GM18861 (cell line): ENCODE data around the gene BAMBI.

Experiments used
- ATAC-seq: cut with Tn5 transposase; IDR thresholded peaks from one replicate; pipeline ENCODE4 v1.9.1; 2021; ENCODE audit not compliant: unreplicated experiment

BAMBI gene

DNA sequence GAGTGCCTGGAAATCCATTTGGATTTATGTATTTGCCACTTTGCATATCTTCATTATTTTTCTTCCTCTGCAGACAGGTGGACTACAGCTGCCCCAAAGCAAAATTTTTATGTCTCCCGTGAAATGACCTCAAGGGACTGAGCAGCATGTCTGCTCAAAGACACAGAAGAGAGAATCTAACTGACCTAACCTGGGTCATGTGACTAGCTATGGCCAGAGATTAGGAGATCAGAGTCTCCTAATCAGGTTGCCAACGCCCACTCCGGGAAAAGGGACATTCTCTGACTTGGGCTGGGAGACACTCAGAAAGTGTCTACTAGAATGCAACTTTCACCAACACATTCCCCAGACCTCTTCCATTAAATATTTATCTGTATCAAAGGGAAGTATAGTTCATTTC is 2.5 kb upstream of the BAMBI start:
- no peak for ATAC-seq

GRCh38 chr10:28676326-28676967 is 874 bp upstream of the BAMBI start:
- ATAC-seq = no peak

DNA sequence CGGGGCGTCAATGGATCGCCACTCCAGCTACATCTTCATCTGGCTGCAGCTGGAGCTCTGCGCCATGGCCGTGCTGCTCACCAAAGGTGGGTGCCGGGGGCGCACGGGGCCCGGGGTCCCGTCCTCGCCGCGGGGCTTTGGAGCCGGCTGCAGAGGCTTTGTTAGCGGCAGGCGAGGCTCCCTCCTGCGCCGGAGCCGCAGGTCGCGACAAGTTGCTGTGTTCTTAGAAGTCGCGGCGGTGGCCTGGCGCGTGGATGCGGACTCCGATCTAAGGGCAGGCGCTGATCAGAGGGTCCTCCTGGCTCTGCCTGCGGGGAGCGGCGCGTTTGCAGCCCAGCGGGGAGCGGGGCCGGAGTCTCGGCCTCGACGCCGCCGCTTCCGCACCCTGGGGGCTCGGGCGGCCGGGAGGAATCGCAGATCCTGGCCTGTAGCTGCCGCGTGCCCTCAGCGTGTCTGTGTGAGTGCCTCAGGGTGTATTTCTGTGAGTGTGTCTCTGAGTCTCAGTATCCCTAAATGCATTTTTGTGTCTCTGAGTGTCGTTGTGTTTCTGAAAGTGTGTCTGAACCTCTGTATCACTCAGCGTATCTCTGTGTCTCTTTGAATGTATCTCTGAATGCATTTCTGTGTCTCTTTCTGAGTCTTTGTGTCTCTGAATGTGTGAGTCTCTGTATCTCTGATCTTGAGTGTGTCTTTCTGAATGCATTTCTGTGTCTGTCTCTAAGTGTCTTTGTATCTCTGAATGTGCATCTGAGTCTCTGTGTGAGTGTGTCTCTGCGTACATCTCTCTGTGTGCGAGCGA is 766 bp downstream of the BAMBI start:
- ATAC-seq = no peak

DNA sequence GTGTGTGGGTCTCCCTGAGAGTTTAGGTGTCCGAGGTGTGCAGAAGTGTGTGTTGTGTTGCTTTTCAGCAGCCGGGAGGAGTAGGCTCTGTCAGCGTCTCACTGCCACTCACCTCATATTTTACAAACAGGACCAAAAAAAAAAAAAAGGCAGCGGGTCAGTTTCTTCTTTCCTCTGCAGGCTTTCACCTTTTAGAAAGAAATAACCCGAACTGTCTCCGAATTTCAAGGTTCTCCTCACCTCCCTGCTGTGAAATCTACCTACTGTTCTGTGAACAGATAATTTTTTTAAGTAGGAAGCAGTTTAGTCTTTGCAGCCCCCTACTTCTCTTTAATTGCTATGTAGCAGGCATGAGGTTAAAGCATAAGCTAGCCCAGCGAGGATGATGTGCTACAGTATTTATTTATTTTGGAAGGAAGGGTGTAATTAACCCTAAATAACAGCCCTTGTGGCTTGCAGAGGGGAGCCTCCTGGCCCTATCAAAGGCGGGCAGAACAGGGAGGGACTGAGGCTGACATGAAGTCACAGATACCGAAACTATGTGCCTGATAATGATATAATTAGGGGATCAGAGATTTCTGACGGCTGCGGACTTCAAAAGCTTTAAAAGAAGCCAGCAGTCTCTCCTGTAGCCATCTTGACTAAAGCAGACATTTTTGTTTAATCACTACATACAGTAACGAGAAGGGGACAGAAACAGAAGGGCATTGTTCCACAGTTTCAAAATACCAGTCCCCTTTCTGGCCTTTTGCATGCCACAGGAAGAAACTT is 1.6 kb downstream of the BAMBI start:
- no peak for ATAC-seq

DNA sequence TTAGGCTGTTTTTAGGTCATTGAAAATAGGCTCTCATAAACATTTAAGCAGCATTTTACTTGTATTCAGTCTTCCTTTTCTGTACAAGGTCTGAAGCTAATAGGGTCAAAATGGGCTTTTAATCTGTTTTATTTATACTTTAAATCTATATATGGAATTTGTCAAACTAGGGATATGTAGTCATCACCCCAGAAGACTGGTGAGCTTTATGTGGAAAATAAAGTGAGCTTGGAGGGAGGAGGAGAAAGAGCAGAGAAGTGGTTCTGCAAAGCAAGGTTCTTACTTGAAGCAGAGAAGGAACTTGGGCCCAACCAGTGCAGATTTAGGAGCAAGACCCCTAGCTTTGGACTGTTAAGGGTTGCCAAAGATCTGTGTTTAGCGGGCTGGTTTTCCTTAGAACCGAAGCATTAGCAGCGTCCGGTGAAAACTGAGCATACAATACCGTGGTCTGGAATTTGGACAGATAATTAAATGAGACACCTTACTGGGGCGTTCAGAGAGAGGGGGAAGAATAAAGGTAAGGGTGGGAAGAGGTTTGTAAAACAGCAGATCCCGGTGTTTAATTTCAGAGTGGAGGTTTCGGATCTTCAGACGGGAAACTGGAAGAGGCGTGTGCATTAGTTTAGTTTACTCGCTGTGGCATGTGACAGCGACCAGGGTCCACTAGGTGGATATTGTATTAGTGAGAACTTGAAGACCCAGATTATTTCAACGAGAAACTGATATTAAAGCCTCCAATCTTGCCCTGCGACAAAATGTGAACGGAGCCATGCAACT is 2.4 kb downstream of the BAMBI start:
- ATAC-seq = no peak

GRCh38 chr10:28680358-28680752 is 3.0 kb downstream of the BAMBI start:
- no peak for ATAC-seq

DNA sequence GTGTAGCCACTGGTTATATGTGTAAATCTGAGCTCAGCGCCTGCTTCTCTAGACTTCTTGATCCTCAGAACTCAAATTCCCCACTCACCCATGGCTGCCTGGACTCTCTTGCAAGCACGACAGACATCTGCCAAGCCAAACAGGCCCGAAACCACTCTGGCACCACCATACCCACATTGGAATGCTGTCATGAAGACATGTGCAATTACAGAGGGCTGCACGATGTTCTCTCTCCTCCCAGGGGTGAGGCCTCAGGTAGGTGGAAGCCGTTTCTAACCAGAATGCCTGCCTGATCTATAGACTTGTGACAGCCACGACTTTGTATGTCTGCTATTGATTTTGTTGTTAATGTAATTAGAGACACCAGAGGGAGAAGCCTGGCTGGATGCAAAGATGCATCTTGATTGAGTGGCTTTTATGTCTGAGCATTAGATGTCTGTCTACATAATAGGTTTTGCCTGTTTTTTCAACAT is 4.0 kb downstream of the BAMBI start:
- no peak for ATAC-seq

DNA sequence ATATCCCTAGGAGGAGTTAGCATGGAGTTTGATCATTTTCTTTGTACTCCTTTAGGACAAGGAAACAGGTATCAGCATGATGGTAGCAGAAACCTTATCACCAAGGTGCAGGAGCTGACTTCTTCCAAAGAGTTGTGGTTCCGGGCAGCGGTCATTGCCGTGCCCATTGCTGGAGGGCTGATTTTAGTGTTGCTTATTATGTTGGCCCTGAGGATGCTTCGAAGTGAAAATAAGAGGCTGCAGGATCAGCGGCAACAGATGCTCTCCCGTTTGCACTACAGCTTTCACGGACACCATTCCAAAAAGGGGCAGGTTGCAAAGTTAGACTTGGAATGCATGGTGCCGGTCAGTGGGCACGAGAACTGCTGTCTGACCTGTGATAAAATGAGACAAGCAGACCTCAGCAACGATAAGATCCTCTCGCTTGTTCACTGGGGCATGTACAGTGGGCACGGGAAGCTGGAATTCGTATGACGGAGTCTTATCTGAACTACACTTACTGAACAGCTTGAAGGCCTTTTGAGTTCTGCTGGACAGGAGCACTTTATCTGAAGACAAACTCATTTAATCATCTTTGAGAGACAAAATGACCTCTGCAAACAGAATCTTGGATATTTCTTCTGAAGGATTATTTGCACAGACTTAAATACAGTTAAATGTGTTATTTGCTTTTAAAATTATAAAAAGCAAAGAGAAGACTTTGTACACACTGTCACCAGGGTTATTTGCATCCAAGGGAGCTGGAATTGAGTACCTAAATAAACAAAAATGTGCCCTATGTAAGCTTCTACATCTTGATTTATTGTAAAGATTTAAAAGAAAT is 4.8 kb downstream of the BAMBI start:
- no peak for ATAC-seq

DNA sequence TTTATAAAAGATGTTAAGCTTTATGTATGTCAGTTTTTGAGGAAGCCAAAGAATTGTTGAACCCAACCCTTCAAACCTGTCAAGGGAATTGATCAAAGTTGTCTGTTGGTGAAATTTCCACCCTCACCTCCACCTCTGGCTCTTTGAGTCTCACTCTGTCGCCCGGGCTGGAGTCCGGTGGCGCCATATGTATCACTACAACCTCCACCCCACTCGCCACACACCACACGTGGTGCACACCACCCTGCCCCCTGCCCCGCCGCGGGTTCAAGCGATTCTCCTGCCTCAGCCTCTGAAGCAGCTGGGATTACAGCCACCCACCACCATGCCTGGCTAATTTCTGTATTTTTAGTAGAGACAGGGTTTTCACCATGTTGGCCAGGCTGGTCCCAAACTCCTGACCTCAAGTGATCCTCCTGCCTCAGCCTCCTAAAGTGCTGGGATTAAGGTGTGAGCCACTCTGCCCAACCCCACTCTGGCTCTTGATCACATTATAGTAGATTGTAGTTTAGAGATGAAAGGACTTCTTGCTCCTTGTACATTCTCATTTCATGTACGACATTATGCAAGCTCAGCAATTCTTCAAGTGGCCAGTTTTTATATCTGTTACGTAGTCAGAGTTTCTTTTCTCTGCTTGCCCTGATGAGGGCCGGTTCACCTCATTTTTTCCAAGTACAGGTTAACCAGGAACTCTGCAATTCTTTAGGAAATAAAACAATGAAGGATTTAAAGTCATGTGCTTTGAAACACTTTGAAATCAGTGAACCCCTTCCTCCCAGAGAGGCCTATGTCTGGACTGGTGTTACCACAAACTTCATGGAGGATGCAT is 7.0 kb downstream of the BAMBI start:
- no peak for ATAC-seq

DNA sequence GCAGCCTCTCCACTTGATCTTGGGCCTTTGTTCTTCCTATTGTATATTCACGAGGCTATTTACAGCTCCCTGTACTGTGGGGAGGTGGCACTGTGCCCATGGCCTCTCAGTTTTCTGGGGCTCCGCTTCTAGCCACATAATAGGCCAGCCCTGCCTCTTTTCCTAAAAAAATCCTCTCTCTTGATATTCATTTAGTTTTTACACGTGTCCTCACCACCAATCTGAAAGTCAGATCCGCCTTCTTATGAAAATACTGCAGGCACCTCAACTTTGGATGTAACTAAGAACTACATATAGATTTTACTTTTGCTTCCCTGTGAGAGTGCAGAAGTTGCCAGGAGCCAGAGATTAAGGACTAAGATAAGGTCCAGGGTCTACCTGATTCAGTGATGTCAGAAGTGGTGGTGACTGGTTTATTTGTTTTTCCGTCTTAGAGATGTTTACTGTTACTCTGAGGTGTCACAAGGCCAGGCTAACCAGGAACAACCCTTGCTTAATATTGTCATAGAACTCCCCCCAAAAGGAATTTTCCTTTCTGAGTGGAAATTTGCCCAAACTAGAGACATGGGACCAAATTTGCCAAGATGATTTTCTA is 7.8 kb downstream of the BAMBI start:
- ATAC-seq = no peak

GRCh38 chr10:28685717-28686116 is 8.4 kb downstream of the BAMBI start:
- no peak for ATAC-seq

DNA sequence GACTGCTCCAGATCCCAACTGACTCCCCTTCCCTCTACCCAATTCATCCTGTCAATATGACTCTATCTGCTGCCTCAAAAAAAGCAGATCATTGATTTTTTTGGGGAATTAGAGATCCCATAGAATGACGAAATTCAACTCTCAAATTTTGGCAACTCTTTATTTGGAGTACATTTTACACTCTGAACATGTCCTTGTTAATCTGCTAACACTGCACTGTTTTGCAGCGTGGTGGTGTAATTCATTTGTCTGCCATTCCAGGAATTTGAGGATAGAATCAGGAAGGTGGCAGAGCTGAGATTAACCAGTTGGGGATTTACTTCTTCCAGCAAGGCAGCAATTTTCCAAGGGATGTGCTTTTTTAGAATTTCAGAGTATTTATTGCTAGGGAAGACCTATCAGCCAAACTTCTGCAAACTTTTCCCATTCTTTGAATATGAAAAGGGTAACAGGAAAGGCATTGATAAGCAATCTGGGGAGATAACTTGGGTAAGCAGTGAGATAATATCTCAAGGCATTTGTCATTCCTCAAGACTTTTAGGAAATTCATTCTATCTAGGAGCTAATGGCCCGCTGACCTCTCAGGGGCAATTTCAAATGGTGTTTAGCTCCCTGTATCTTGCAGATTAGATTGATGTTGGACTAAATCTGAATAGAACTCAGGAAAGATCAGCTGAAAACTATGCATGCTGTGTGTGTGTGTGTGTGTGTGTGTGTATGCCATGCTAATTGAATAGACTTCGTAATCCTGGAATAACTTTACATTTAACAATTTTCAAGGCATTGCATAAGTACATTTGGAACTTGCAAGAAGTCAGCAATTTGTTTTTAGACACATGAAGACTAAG is 9.7 kb downstream of the BAMBI start:
- ATAC-seq = no peak

DNA sequence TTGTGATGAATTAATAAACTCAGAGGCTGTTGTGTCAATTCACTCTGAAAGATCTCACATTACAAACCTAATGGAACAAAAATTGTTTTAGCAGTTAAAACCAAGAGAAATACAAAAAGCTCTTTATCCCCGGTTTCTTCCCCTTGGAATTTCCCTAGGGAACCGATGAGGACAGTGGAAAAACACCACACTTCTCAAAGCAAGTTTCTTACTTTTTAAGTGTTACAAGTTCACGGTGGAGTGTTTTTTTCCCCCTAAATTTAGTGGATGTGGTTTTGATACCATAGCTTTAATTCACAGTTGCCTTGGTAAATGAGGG is 10.3 kb downstream of the BAMBI start:
- no peak for ATAC-seq

GRCh38 chr10:28690545-28690944 is 13.2 kb downstream of the BAMBI start:
- no peak for ATAC-seq

DNA sequence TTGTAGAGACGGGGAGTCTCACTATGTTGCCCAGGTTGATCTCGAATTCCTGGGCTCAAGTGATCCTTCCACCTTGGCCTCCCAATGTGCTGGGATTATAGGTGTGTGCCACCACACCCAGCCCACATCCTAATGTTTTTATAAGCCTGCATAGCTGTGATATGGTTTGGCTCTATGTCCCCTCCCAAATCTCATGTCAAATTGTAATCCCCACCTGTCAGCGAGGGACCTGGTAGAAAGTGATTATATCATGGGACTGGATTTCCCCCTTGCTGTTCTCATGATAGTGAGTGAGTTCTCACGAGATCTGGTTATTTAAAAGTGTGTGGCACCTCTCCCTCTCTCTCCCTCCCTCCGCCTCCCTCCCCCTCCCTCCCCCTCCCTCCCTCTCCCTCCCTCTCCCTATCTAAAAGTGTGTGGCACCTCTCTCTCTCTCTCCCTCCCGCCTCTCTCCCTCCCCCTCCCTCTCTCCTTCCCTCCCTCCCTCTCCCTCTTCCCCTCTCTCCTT is 13.9 kb downstream of the BAMBI start:
- ATAC-seq = no peak

DNA sequence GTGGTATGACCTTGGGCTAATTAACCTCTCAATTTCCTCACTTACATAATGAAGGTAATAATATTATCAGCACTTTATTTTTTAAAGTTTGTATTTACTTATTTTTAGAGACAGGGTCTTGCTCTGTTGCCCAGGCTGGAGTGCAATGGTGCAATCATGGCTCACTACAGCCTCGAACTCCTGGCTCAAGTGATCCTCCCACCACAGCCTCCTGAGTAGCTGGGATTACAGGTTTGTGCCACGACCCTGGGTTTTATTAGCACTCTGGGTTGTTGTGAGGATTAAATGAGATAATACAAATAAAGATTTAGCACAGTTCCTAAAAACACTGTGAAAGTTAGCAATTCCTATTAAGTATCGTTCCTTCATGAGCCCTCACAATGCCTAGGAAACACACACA is 14.7 kb downstream of the BAMBI start:
- ATAC-seq = no peak

- ATAC-seq = no peak
These were observed 17.2 kb downstream of the BAMBI start for GRCh38 chr10:28694530-28694929.

GRCh38 chr10:28698075-28698474 is 20.8 kb downstream of the BAMBI start:
- ATAC-seq = no peak
